Hindlimb muscle (tissue), 1 donor: ENCODE data around the gene TMEM121. TPM values are rescaled to one million over a fixed set of nuclear protein-coding genes. Genes with fewer than 3 reads are reported as not detected.
A peak's percentile ranks its signal among the peaks of the same experiment; 100 is the strongest.

Source experiments
- DNase-seq: peaks from one replicate; pipeline ENCODE4 v3.0.0-alpha.2; 2013
- polyA plus RNA-seq: library from polyadenylated mRNA; unstranded; fragments of 120-200 nt; gene quantifications from one replicate; pipeline ENCODE4 v1.2.1, GENCODE V29; 2013; ENCODE audit not compliant: insufficient read length

Gene TMEM121
- polyA plus RNA-seq, 1 donor, result 2.9 TPM

DNA sequence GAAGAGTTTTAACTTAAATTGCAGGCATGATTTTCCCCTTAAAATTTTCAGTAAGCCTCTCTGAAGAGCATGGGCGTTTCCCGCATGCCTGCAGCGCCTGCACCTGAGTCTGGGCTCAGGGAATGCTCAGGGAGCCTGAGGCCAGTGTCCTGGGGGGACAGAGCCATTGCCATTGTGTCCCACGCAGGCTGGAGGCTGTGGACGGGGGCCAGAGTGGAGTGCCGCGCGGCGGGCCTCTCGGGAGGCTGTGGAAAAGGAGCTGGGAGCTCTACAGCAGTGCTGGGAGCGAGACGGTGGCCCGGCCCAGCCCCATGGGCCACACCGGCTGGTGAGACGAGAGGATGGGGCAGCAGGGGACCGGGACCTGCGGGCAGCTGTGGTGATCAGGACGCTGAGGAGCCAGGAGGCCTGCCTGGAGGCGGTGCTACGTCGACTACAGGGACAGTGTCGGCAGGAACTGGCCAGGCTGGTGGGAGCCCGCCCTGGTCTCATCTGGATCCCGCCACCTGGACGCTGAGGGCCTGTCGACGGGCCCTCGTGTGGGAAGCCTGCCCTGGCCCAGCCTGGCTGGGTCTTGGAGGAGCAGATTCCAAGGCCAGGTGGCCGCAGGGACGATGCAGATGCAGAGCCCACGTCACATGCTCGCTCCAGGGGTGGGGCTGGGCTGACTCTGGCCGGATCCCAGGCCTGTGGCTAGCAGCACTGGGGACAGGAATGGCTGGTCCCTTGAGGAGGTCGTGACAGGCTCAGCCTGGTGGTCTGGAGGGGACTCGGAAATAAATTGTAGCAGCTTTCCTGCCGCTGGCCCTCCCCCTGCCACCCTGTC, 27.7 kb upstream of the TMEM121 start:
- DNase-seq, result no peak

GRCh38 chr14:105499256-105500035, 26.9 kb upstream of the TMEM121 start:
- DNase-seq, result no peak

DNA sequence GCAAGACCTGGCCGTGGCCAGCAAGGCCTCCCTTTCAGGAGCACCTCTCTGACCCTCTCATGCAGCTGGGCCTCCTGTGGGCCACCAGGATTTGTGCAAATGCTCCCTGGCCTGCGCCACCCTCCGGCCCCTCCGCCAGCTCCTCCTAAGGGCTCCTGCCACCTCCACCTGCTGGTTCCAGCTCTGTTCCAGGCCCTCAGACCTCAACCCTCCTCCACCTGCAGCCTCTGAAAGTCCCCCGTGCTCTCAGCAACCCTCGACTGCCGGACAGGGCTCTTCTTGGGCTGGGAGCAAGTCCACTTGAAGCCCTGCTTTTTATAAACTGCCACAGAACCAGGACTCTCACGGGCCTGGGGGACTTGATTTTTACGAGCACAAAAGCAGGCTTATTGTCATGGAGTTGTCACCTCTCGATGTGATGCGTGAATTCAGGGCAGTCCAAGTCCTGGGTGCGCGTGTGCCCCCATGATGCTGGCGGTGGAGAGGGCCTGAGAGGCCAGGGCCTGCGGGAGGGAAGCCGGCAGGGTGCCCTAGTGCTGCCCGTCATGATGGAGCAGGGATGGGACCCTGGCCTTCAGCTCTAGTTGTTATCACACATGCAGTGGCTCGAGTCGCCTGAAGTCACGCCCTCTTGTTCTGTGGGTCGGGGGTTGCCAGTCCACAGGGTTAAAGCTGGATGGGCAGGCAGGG, 26.2 kb upstream of the TMEM121 start:
- no peak for DNase-seq

DNA sequence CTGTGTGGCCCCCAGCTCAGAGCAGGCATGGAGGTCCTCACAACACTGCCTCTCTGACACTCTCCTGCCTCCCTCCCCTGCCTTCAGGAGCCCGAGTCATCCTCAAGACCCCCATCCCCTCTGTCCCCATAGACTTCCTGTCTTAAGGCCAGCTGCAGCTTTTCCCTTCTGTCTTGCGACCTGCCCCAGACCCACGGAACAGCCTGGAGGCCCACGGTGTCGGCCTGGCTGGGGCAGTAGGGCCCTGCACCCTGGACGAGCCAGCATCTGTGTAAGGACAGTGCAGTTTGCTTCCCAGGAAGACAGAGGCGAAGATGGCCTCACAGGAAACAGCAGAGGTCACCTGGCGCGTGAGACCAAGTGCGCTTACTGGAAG, 25.7 kb upstream of the TMEM121 start:
- no peak for DNase-seq

DNA sequence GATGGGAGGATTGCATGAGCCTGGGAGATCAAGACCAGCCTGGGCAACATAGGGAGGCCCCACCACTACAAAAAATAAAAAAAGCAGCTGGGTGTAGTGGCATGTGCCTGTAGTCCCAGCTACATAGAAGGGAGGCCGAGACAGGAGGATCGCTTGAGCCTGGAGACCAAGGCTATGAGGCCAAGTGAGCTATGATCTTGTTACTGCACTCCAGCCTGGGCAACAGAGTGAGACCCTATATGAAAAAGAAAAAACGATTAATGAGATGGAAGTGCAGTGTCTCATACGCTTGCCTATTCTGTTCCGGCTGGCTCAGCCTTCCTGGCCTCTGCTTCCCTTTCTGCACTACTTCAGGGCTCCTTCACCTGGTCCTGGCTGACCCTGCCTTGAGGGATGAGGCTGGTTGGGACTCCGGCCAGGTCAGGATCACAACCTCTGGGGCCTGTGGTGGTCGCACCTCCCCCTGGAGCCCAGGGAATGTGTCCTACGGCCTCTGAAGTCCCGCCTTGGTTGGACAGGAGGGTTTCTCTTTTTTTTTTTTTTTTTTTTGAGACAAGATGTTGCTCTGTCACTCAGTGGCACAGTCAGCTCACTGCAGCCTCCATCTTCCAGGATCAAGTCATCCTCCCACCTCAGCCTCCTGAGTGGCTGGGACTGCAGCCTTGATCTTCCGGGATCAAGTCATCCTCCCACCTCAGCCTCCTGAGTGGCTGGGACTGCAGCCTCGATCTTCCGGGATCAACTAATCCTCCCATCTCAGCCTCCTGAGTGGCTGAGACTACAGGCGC, 24.7 kb upstream of the TMEM121 start:
- DNase-seq, result no peak

GRCh38 chr14:105502446-105503295, 23.7 kb upstream of the TMEM121 start:
- no peak for DNase-seq

DNA sequence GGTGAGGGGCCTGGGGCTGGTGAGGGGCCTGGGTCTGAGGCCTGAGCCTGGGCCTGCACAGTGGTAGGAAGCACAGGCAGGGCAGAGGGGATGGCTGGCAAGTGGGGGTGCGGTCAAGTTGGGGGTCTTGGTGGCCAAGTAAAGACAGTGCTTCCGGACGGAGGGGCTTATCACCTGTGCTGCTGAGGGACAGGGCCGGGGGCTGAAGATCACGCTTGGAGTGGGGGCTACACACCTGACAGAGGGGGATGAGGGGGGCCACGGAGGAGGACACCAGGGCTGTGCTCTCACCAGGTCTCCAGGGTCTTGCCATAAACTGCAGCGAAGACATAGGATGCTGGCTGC, 23.1 kb upstream of the TMEM121 start:
- DNase-seq, result no peak

DNA sequence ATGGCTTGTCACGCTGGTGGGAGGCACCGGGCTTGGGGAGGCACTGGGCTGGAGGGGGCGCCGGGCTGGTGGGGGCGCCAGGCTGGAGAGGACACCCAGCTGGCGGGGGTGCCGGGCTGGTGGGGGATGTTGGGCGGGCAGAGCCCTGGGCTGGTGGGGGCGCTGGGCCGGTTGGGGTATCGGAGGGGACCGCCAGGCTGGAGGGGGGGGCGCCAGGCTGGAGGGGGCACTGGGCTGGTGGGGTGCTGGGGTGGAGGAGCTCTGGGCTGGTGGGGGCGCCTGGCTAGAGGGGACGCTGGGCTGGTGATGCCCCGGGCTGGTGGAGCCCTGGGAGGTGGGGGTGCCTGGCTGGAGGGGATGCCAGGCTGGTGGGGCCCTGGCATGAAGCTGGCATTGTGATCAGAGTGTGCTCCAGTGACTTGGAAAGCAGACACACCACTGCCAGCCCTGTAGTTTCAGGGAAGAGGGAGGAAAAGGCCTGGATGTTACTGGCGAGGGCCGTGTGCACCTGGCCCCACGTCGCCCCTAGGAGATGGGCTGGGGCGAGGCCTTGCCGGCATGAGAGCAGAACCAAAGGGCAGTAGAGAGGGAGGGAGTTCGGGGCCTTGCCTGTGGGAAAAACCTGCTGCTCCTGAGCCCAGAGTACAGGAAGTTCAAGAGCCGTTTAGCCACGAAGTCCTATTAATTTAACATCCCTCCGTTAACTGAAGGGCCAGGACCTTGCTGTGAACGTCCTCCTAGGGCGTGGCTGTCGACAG, 22.3 kb upstream of the TMEM121 start:
- DNase-seq, result no peak

DNA sequence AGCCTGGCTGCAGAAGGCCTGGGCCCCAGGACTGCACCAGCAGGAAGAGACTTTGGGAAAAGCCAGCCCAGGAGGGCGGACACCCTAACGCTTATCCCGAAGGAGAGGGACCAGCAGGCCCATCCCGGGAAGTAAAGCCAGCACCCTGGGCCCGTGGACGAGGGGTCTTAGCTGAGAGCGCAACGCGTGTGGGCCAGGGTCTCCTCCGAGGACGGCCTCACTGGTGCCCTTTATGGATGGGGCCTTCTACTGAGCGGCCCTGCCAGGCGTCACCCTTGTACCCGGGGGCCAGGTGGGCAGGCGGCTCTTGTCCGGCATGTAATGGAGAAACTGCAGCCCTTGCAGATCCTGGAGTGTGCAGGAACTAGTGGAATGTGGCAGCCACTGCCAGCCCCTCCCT, 21.3 kb upstream of the TMEM121 start:
- DNase-seq, result no peak

GRCh38 chr14:105507247-105507646, 19.1 kb upstream of the TMEM121 start:
- DNase-seq, result no peak

GRCh38 chr14:105508069-105508468, 18.3 kb upstream of the TMEM121 start:
- no peak for DNase-seq

GRCh38 chr14:105508601-105509000, 17.8 kb upstream of the TMEM121 start:
- DNase-seq, result no peak

DNA sequence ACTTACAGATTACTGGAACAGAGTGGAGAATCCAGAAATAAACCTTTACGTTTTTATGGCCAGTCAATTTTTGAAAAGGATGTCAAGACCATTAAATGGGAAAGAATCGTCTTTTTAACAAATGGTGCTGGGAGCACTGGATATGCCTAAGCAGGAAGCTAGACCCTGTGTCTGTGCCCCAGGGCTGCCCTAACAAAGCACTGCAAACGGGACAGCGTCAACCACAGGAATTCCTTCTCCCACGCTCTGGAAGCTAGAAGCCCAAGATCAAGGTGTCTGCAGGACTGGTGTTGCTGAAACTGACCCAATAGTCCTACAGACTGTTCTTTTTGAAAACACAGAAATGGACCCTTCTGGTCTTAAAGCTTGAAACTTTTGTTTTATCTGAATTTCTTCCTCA, 9.3 kb upstream of the TMEM121 start:
- no peak for DNase-seq

GRCh38 chr14:105519946-105520698, 6.3 kb upstream of the TMEM121 start:
- DNase-seq, result no peak

DNA sequence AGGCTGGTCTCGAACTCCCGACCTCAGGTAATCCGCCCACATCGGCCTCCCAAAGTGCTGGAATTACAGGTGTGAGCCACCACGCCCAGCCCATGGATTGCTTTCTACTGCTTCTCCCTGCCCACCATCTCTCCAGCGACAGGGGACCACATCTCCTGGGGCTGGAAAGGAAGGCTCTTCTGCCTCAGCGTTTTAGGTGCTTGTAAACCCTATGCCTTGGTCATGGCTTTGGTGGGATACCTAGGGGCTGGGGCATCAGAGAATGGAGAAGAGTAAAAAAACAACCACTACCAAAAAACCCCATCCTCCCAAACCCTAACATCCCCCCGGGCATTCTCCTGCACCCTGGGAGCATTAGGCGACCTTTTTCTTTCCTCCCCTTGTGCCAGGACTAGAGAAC, 1.1 kb upstream of the TMEM121 start:
- no peak for DNase-seq

GRCh38 chr14:105526776-105527380, 495 bp downstream of the TMEM121 start:
- DNase-seq, result no peak

DNA sequence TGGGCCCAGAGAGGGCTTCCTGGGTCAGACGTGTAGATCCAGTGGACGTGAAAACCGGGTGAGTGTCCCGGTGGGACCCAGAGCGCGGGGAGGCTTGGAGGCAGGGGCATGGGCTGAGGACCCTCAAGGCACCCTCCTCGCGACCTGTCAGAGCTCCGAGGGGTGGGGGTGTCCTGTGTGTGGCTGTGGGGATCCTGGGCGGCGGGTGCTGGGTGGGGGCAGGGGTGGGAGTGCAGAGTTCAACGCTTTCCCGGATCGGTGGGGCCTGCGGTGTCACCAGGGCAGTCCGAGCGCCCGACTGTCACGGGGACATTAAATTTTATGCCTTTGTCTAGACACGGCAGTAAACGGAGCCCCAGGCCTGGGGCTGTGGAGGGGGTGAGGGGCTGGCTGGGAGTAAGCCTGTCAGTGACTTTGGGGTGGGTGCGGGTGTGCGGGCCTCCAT, 1.0 kb downstream of the TMEM121 start:
- no peak for DNase-seq

- DNase-seq, result peak; percentile 88
These were observed 1.6 kb downstream of the TMEM121 start for GRCh38 chr14:105527826-105528585.
